ENCODE results near the gene SLC24A3.

DNA sequence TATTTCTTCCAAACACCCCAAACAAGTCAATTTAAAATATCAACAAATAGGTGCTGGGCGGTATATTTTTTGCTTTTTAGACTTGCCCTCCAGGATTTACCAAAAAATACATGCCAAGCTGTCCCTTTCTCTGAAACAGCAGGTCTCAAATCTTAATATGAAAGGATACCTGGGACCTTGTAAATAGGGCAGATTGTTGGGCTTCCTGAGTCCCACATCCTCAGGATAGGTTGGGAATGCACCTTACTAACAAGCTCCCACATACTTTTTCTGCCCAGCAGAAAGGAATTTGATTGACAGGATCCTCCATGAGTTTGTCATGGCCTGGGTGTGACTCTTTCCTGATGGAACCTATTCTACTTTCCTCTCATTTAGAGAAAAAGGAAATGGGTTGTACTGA is 4.9 kb upstream of the SLC24A3 start:
- TF ChIP-seq EP300 (IDR thresholded peaks at IDR 0.05), result no peak
- TF ChIP-seq, protein P1, sequence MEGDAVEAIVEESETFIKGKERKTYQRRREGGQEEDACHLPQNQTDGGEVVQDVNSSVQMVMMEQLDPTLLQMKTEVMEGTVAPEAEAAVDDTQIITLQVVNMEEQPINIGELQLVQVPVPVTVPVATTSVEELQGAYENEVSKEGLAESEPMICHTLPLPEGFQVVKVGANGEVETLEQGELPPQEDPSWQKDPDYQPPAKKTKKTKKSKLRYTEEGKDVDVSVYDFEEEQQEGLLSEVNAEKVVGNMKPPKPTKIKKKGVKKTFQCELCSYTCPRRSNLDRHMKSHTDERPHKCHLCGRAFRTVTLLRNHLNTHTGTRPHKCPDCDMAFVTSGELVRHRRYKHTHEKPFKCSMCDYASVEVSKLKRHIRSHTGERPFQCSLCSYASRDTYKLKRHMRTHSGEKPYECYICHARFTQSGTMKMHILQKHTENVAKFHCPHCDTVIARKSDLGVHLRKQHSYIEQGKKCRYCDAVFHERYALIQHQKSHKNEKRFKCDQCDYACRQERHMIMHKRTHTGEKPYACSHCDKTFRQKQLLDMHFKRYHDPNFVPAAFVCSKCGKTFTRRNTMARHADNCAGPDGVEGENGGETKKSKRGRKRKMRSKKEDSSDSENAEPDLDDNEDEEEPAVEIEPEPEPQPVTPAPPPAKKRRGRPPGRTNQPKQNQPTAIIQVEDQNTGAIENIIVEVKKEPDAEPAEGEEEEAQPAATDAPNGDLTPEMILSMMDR (IDR thresholded peaks at IDR 0.05), result no peak

Data from suprapubic skin (tissue), 3 donors.